GM12878 (cell line): Measurements from ENCODE around the gene SNAPC3. TPM values are rescaled to one million over a fixed set of nuclear protein-coding genes. Genes with fewer than 3 reads are reported as not detected.

Source experiments
- ATAC-seq: fragments of 200-7000 bp; cut with Tn5 transposase; 3 replicates; pipeline ENCODE4 v1.9.1; 2020; ENCODE audit warnings: mild to moderate bottlenecking, moderate library complexity
- BruUV-seq: library from RNA; stranded (reverse); fragments of 400-500 nt; replicated peaks from 2 replicates; lab custom pipeline; 2021; lab: Mats Ljungman, UMichigan
- CTCF ChIA-PET: fragments of 300-600 bp; sonication (Branson Sonifier 250); formaldehyde crosslinking; extraction: SDS; loops from one replicate; lab custom pipeline; 2021; ENCODE audit warnings: inconsistent platforms; lab: Yijun Ruan, JAX
- POLR2A ChIA-PET: fragments of 350-600 bp; formaldehyde crosslinking; extraction: SDS; loops from one replicate; lab custom pipeline; 2021; ENCODE audit warnings: inconsistent platforms; lab: Charles Lee
- RAD21 ChIA-PET: fragments of 300-600 bp; sonication (Branson Sonifier 250); formaldehyde crosslinking; loops from one replicate; lab custom pipeline; 2023; ENCODE audit warnings: antibody characterized with exemption; ENCODE audit not compliant: unreplicated experiment; lab: Charles Lee
- SMC1A ChIA-PET: fragments of 300-600 bp; sonication (Branson Sonifier 250); formaldehyde crosslinking; loops from one replicate; lab custom pipeline; 2023; ENCODE audit not compliant: unreplicated experiment, uncharacterized antibody; lab: Charles Lee
- DNase-seq: peaks from one replicate; pipeline ENCODE4 v3.0.0-alpha.2; 2011; ENCODE audit warnings: low read depth, low spot score
- FAIRE-seq: peaks from 3 replicates; lab custom pipeline; 2011; peaks lifted over from hg19 to GRCh38; lab: Jason Lieb, UNC
- H2AFZ ChIP-seq: 2 replicates; pipeline ENCODE4 v1.6.0; 2011; ENCODE audit warnings: low read depth, low read length, control low read depth; ENCODE audit not compliant: control insufficient read depth
- H3K27ac ChIP-seq: 2 replicates; pipeline ENCODE4 v1.5.1; 2011; ENCODE audit warnings: control low read depth; ENCODE audit not compliant: control insufficient read depth, insufficient read depth
- H3K27me3 ChIP-seq, 2 experiments: replicated peaks in 1 of 2; 2 replicates each; pipeline versions ENCODE4 v1.6.0 to v1.6.1; 2011; ENCODE audit warnings: low read length in 1 of 2; ENCODE audit not compliant: control insufficient read depth in 2 of 2, insufficient read depth in 2 of 2
- H3K36me3 ChIP-seq, 2 experiments: 2 replicates each; pipeline ENCODE4 v1.5.1; 2011; ENCODE audit warnings: low read length in 1 of 2; ENCODE audit not compliant: control insufficient read depth in 2 of 2, insufficient read depth in 2 of 2
- H3K4me1 ChIP-seq: 2 replicates; pipeline ENCODE4 v1.6.1; 2011; ENCODE audit warnings: mild to moderate bottlenecking, low read length, moderate library complexity, mixed read lengths; ENCODE audit not compliant: control insufficient read depth, insufficient read depth
- H3K4me2 ChIP-seq: 2 replicates; pipeline ENCODE4 v1.6.0; 2011; ENCODE audit warnings: control low read depth; ENCODE audit not compliant: control insufficient read depth, insufficient read depth
- H3K4me3 ChIP-seq: fragments of 200-600 bp; sonication (generic); 2 replicates; pipeline ENCODE4 v1.5.1; 2016
- H3K79me2 ChIP-seq: 2 replicates; pipeline ENCODE4 v1.6.0; 2011; ENCODE audit warnings: low read length; ENCODE audit not compliant: control insufficient read depth, insufficient read depth
- H3K9ac ChIP-seq: 2 replicates; pipeline ENCODE4 v1.8.0; 2011; ENCODE audit warnings: low read length, control low read depth, mixed read lengths; ENCODE audit not compliant: control insufficient read depth, insufficient read depth
- H3K9me3 ChIP-seq: replicated peaks from 3 replicates; pipeline ENCODE4 v1.5.1; 2011; ENCODE audit warnings: mild to moderate bottlenecking, low read length; ENCODE audit not compliant: control insufficient read depth, insufficient read depth
- H4K20me1 ChIP-seq: 2 replicates; pipeline ENCODE4 v1.6.0; 2011; ENCODE audit not compliant: control insufficient read depth, insufficient read depth
- BHLHE40 ChIP-seq, 2 experiments: fragments of 450-650 bp in 1 of 2; IDR thresholded peaks; 2 replicates each; pipeline ENCODE4 v1.6.1; 2011 to 2017; ENCODE audit warnings: low read depth in 2 of 2, borderline replicate concordance in 1 of 2, improper control_type of control experiment in 1 of 2, low read length in 1 of 2, mild to moderate bottlenecking in 1 of 2
- CBX5 ChIP-seq: sonication (generic); IDR thresholded peaks from 2 replicates; pipeline ENCODE4 v1.6.1; 2016; ENCODE audit warnings: low read depth, moderate library complexity, mild to moderate bottlenecking, inconsistent platforms
- POLR2A ChIP-seq: IDR thresholded peaks from 2 replicates; pipeline ENCODE4 v1.6.1; 2011; ENCODE audit warnings: low read depth, mild to moderate bottlenecking, low read length
- POLR2AphosphoS5 ChIP-seq: IDR thresholded peaks from 2 replicates; pipeline ENCODE4 v1.6.1; 2011; ENCODE audit warnings: mild to moderate bottlenecking, low read length, inconsistent platforms
- WGBS: methylation state at CpG from one replicate; pipeline ENCODE4 v1.1.6; 2016; ENCODE audit warnings: low lambda C conversion rate; ENCODE audit not compliant: insufficient replicate concordance, insufficient coverage; ENCODE audit errors: missing lambda C conversion rate; 5-methylcytosine and 5-hydroxymethylcytosine counted together
- in situ Hi-C: fragments of 300-500 bp; cut with MboI; formaldehyde crosslinking; loops from 9 replicates; pipeline ENCODE4 v1.14.3; 2018; ENCODE audit warnings: mixed read lengths
- intact Hi-C: fragments of 100-400 bp; cut with micrococcal nuclease; formaldehyde crosslinking; loops from one replicate; pipeline ENCODE4 v1.14.2; 2022; ENCODE audit not compliant: unreplicated experiment
- polyA plus RNA-seq, 11 experiments: library from polyadenylated mRNA; depleted of rRNA in 4 of 11; unstranded in 6 of 11; stranded (reverse) in 5 of 11; fragments of >200 nt; fragmentation: Nextera tagmentation in 4 of 11; fragmentation: Illumina TruSeq in 1 of 11; extraction: Ambion mirVana in 4 of 11; extraction: Trizol in 1 of 11; gene quantifications; 1 replicate in 1 of 11; 2 replicates in 10 of 11; pipeline versions ENCODE4 v1.2.1 to v1.2.3, GENCODE V29; 2011 to 2016; ENCODE audit warnings: inconsistent platforms in 2 of 11, missing spikeins in 2 of 11, low read depth in 1 of 11
- total RNA-seq, 4 experiments: library from RNA; depleted of rRNA in 3 of 4; stranded (reverse); fragments of >200 nt in 3 of 4; fragmentation: Illumina TruSeq in 1 of 4; extraction: Trizol in 1 of 4; gene quantifications; 2 replicates each; pipeline versions ENCODE4 v1.2.1 to v1.2.3, GENCODE V29; 2013 to 2021
- TF ChIP-seq, protein P1 (sequence below): IDR thresholded peaks from 2 replicates; pipeline ENCODE4 v1.6.1; 2012; ENCODE audit warnings: low read depth, low read length, improper control_type of control experiment
- TF ChIP-seq, protein P2 (sequence below): IDR thresholded peaks from 2 replicates; pipeline ENCODE4 v1.6.1; 2011; ENCODE audit warnings: low read depth, mild to moderate bottlenecking, low read length, moderate library complexity, borderline replicate concordance; ENCODE audit errors: extremely low read depth

SNAPC3 gene
- total and polyA plus RNA-seq, 10 of the 15 experiments (the other 5 are each of a cell fraction or from before 2014, with no cell fraction given) = 5.7 to 47.4 (median 24.6) TPM

GRCh38 chr9:15491950-15492349 is 69.3 kb downstream of the SNAPC3 start (continued):
- TF ChIP-seq, protein P1, sequence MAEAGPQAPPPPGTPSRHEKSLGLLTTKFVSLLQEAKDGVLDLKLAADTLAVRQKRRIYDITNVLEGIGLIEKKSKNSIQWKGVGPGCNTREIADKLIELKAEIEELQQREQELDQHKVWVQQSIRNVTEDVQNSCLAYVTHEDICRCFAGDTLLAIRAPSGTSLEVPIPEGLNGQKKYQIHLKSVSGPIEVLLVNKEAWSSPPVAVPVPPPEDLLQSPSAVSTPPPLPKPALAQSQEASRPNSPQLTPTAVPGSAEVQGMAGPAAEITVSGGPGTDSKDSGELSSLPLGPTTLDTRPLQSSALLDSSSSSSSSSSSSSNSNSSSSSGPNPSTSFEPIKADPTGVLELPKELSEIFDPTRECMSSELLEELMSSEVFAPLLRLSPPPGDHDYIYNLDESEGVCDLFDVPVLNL = no peak

DNA sequence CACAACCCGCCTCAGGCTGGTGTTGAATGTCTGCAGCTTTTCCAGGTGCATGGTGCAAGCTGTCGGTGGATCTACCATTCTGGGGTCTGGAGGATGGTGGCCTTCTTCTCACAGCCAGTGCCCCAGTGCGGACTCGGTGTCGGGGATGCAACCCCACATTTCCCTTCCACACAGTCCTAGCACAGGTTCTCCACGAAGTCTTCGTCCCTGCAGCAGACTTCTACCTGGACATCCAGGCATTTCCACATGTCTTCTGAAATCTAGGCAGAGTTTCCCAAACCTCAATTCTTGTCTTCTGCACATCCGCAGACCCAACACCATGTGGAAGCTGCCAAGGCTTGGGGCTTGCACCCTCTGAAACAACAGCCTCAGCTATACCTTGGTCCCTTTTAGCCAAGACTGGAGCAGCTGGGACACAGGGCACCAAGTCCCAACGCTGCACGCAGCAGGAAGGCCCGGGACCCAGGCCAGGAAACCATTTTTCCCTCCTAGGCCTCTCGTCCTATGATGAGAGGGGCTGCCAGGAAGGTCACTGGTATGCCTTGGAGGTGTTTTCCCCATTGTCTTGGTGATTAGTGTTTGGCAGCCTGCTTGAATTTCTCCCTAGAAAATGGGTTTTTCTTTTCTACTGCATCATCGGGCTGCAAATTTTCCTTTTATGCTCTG is 69.9 kb downstream of the SNAPC3 start:
- ChIA-PET POLR2A (no interaction called here), RAD21 (no interaction called here), CTCF (no interaction called here), SMC1A (interaction anchor here (0.6 kb wide), 1 partner anchor 11 kb away, joined by 4 read pairs; no protein-coding TSS in a partner anchor)
- H3K36me3 ChIP-seq = peaks cover 11 to 37% of the 10 kb centered on the region in 2 experiments
- intact Hi-C loops (no loop called here), in situ Hi-C loops (no loop called here)
- H3K27ac ChIP-seq = no peak overlapping the region
- DNase-seq (no peak), FAIRE-seq (no peak), ATAC-seq (peak; percentile 6)
- peaks cover 20% of the 10 kb centered on the region for H3K9me3 ChIP-seq
- no peaks in the 10 kb centered on the region for H3K4me1 ChIP-seq
- no peak overlapping the region for H2AFZ ChIP-seq
- no peaks in the 10 kb centered on the region for H3K27me3 ChIP-seq
- TF ChIP-seq, protein P2, sequence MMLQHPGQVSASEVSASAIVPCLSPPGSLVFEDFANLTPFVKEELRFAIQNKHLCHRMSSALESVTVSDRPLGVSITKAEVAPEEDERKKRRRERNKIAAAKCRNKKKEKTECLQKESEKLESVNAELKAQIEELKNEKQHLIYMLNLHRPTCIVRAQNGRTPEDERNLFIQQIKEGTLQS = no peak
- TF ChIP-seq POLR2A (peak; percentile 55), BHLHE40 (IDR thresholded peaks at IDR 0.05; ENCODE audit: borderline replicate concordance in 1 of 2, low read depth in 2 of 2, low read length in 1 of 2) (no peak), POLR2AphosphoS5 (peak; percentile 22; the same call in 1 of the 2 replicates), CBX5 (0 out of 2 replicates have a peak, but pooled peaks have one; percentile 65)
- no peak overlapping the region for H3K9ac ChIP-seq
- no peak overlapping the region for H3K4me2 ChIP-seq
- no peaks in the 10 kb centered on the region for H4K20me1 ChIP-seq
- H3K79me2 ChIP-seq = peaks cover 40% of the 10 kb centered on the region
- no TSS peak for BruUV-seq
- WGBS = 90% methylated on average over 13 of the region's 13 CpGs
- no peak overlapping the region for H3K4me3 ChIP-seq
